Fibroblast of lung (primary cell): ENCODE data around the gene ZFR2. TPM values are rescaled to one million over a fixed set of nuclear protein-coding genes. Genes with fewer than 3 reads are reported as not detected.

Experiments used
- DNase-seq, 2 donors: peaks; one replicate each; pipeline versions ENCODE4 v3.0.0 to v3.0.0-alpha.2; 2010; ENCODE audit warnings: low read depth in 2 of 2
- H2AFZ ChIP-seq: 2 replicates; pipeline ENCODE4 v1.5.1; 2012; ENCODE audit warnings: low read length, control low read depth, inconsistent platforms
- H3K27ac ChIP-seq: 2 replicates; pipeline ENCODE4 v1.5.1; 2011; ENCODE audit warnings: low read length, control low read depth; ENCODE audit not compliant: insufficient read depth
- H3K27me3 ChIP-seq: 2 replicates; pipeline ENCODE4 v1.5.1; 2011; ENCODE audit warnings: mild to moderate bottlenecking, low read length; ENCODE audit not compliant: control insufficient read depth, insufficient read depth
- H3K36me3 ChIP-seq: 2 replicates; pipeline ENCODE4 v1.5.1; 2011; ENCODE audit warnings: low read length; ENCODE audit not compliant: control insufficient read depth, insufficient read depth
- H3K4me1 ChIP-seq: 2 replicates; pipeline ENCODE4 v1.5.1; 2011; ENCODE audit warnings: low read length; ENCODE audit not compliant: control insufficient read depth, insufficient read depth; ENCODE audit errors: extremely low read depth
- H3K4me2 ChIP-seq: 2 replicates; pipeline ENCODE4 v1.5.1; 2011; ENCODE audit warnings: low read length, control low read depth; ENCODE audit not compliant: insufficient read depth; ENCODE audit errors: extremely low read depth
- H3K4me3 ChIP-seq, 4 experiments: fragments of 200-600 bp in 1 of 4; sonication (generic) in 1 of 4; replicated peaks in 1 of 4; 2 replicates each; pipeline ENCODE4 v1.5.1; 2011 to 2016; ENCODE audit warnings: low read length in 4 of 4, low read depth in 3 of 4, mild to moderate bottlenecking in 3 of 4, control low read depth in 2 of 4, inconsistent platforms in 1 of 4, mixed read lengths in 1 of 4; ENCODE audit not compliant: insufficient read depth in 1 of 4; ENCODE audit errors: control extremely low read depth in 1 of 4
- H3K79me2 ChIP-seq: 2 replicates; pipeline ENCODE4 v1.5.1; 2012; ENCODE audit warnings: mild to moderate bottlenecking, low read length, inconsistent platforms; ENCODE audit not compliant: control insufficient read depth, insufficient read depth
- H3K9ac ChIP-seq: 2 replicates; pipeline ENCODE4 v1.5.1; 2011; ENCODE audit warnings: mild to moderate bottlenecking, low read length, control low read depth; ENCODE audit not compliant: insufficient read depth
- H3K9me3 ChIP-seq: 2 replicates; pipeline ENCODE4 v1.5.1; 2012; ENCODE audit warnings: low read depth, low read length; ENCODE audit not compliant: control insufficient read depth, insufficient read depth
- H4K20me1 ChIP-seq: 2 replicates; pipeline ENCODE4 v1.5.1; 2011; ENCODE audit warnings: low read length; ENCODE audit not compliant: control insufficient read depth, insufficient read depth; ENCODE audit errors: extremely low read depth
- EZH2 ChIP-seq: IDR thresholded peaks from 2 replicates; pipeline ENCODE4 v1.5.1; 2012; ENCODE audit warnings: low read length, control low read depth, mild to moderate bottlenecking; ENCODE audit errors: missing control alignments
- polyA plus RNA-seq, 2 donors: library from polyadenylated mRNA; depleted of rRNA in 1 of 2; stranded (reverse) in 1 of 2; unstranded in 1 of 2; fragments of >200 nt; gene quantifications; 2 replicates each; pipeline ENCODE4 v1.2.1, GENCODE V29; 2011 to 2012; ENCODE audit warnings: missing spikeins in 1 of 2
- total RNA-seq: library from RNA; depleted of rRNA; stranded (reverse); fragments of >200 nt; gene quantifications from 2 replicates; pipeline ENCODE4 v1.2.1, GENCODE V29; 2014
- TF ChIP-seq, protein P1 (sequence below), 2 donors: IDR thresholded peaks in 1 of 2; conservative IDR thresholded peaks in 1 of 2; 1 replicate in 1 of 2; 2 replicates in 1 of 2; pipeline ENCODE4 v1.5.1; 2011 to 2012; ENCODE audit warnings: low read length in 2 of 2, control low read depth in 1 of 2, inconsistent platforms in 1 of 2, low read depth in 1 of 2, mild to moderate bottlenecking in 1 of 2

Gene ZFR2
- total and polyA plus RNA-seq, 2 donors (not counting 1 experiment from before 2014, with no cell fraction given): not detected

DNA sequence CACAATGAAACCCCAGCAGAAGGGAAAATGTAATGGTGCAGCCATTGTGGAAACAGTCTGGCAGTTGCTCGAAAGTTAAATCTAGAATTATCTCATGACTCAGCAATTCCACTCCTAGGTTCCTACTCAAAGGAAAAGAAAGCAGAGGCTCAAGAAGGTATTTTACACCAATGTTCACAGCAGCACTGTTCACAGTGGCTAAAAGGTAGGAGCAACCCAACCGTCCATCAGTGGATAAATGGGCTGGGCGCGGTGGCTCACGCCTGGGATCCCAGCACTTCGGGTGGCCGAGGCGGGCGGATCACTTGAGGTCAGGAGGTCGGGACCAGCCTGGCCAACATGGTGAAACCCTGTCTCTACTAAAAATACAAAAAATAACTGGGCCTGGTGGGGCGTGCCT lies 25.9 kb downstream of the ZFR2 start:
- Histone ChIP-seq H3K27ac (no peak overlapping the region), H3K4me3 (no peak overlapping the region), H3K9ac (no peak overlapping the region), H2AFZ (no peak overlapping the region), H3K9me3 (no peaks in the 10 kb centered on the region), H3K79me2 (no peaks in the 10 kb centered on the region), H3K36me3 (no peaks in the 10 kb centered on the region), H3K27me3 (no peaks in the 10 kb centered on the region), H3K4me1 (peaks cover 3% of the 10 kb centered on the region), H4K20me1 (no peaks in the 10 kb centered on the region), H3K4me2 (no peak overlapping the region)
- no peak for TF ChIP-seq EZH2
- TF ChIP-seq, protein P1, sequence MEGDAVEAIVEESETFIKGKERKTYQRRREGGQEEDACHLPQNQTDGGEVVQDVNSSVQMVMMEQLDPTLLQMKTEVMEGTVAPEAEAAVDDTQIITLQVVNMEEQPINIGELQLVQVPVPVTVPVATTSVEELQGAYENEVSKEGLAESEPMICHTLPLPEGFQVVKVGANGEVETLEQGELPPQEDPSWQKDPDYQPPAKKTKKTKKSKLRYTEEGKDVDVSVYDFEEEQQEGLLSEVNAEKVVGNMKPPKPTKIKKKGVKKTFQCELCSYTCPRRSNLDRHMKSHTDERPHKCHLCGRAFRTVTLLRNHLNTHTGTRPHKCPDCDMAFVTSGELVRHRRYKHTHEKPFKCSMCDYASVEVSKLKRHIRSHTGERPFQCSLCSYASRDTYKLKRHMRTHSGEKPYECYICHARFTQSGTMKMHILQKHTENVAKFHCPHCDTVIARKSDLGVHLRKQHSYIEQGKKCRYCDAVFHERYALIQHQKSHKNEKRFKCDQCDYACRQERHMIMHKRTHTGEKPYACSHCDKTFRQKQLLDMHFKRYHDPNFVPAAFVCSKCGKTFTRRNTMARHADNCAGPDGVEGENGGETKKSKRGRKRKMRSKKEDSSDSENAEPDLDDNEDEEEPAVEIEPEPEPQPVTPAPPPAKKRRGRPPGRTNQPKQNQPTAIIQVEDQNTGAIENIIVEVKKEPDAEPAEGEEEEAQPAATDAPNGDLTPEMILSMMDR (conservative IDR thresholded peaks at IDR 0.05 in 1 of 2, IDR thresholded peaks at IDR 0.05 in 1 of 2; ENCODE audit: low read depth in 1 of 2, low read length in 2 of 2): no peak
- no peak for DNase-seq

DNA sequence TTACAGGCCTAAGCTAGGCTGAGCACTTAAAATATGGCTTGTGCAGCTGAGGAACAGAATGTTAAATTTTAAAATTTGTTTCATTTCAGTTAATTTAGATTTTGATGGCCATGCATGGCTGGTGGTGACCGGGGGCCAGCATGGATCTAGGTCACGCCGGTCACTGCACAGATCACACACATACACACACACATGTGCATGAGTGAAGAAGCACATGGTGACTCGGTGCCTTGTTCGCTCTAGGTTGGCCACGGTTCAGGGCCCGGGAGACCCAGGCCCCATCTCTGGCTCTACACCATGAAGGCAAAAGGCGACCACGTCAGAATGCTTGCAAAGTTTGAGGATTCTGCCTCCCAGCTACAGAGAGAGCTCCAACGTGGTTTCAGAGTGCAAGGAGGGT lies 28.0 kb downstream of the ZFR2 start:
- Histone ChIP-seq H3K27ac (no peak overlapping the region), H3K9me3 (peaks cover 3% of the 10 kb centered on the region), H3K4me3 (no peak overlapping the region), H3K9ac (no peak overlapping the region), H3K79me2 (no peaks in the 10 kb centered on the region), H3K36me3 (no peaks in the 10 kb centered on the region), H3K4me2 (no peak overlapping the region), H3K4me1 (peaks cover 3% of the 10 kb centered on the region), H4K20me1 (no peaks in the 10 kb centered on the region), H2AFZ (no peak overlapping the region), H3K27me3 (no peaks in the 10 kb centered on the region)
- no peak for DNase-seq
- TF ChIP-seq, protein P1 (conservative IDR thresholded peaks at IDR 0.05 in 1 of 2, IDR thresholded peaks at IDR 0.05 in 1 of 2; ENCODE audit: low read depth in 1 of 2, low read length in 2 of 2): no peak
- no peak for TF ChIP-seq EZH2

DNA sequence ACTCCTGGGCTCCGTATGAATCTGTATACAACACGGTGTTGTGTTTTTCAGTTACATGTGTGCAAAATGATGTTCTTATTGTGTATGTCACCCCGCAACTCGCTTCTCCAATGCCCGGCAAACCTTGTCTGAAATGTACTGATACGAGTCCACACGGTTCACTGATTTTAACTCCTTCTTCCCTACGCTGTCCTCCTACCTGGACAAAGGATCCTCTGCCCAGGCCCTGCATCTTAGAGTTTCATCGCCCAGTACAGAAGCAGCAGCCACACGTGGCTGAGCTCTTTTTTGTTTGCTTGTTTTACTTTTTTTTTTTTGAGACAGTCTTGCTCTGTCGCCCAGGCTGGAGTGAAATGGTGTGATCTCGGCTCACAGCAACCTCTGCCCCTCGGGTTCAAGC lies 28.9 kb downstream of the ZFR2 start:
- H4K20me1 ChIP-seq: no peaks in the 10 kb centered on the region
- TF ChIP-seq, protein P1 (conservative IDR thresholded peaks at IDR 0.05 in 1 of 2, IDR thresholded peaks at IDR 0.05 in 1 of 2; ENCODE audit: low read depth in 1 of 2, low read length in 2 of 2): no peak
- TF ChIP-seq EZH2: no peak
- H2AFZ ChIP-seq: no peak overlapping the region
- H3K4me1 ChIP-seq: peaks cover 3% of the 10 kb centered on the region
- DNase-seq: no peak
- no peaks in the 10 kb centered on the region for H3K79me2 ChIP-seq
- no peaks in the 10 kb centered on the region for H3K27me3 ChIP-seq
- no peak overlapping the region for H3K4me3 ChIP-seq
- H3K9me3 ChIP-seq: peaks cover 3% of the 10 kb centered on the region
- H3K36me3 ChIP-seq: no peaks in the 10 kb centered on the region
- no peak overlapping the region for H3K9ac ChIP-seq
- H3K27ac ChIP-seq: no peak overlapping the region
- no peak overlapping the region for H3K4me2 ChIP-seq
